ENCODE results near the gene TNFRSF18.

Gene TNFRSF18

DNA sequence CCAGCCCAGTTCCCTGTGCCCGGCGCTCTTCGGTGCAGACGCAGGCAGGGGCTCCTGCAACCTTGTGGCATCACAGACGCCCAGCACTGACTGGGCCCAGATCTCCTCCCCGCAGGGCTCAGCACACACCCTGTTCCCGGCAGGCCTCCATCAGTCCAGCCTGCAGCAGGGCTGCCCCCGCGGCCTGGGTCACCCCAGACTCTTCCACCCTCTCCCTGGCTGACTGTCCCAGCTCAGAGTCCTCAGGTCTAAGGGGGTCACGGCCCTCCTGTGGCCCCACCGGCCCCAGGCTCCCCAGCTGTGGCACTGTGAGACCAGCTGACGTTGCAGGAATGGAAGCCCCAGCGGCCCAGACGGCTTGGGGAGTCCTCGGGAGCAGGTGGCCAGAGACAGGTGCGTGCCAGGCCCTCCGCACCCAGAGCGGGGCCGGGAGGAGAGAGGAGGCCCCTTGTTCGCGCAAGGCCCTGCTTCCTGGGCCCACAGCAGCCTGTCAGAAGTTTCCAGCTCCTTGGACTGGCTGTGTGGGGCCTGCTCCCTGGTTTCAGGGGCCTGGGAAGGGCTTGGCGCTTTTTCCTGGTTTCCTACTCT, 29.9 kb upstream of the TNFRSF18 start:
- DNase-seq (no peak), ATAC-seq (ENCODE audit: insufficient read depth, low read depth) (no peak)
- Histone ChIP-seq H3K9me3 (ENCODE audit: insufficient read depth, low read length, severe bottlenecking) (no peaks in the 10 kb centered on the region), H3K27ac (ENCODE audit: low read length) (no peak overlapping the region), H3K27me3 (ENCODE audit: insufficient read depth, low read length, poor library complexity) (no peaks in the 10 kb centered on the region), H2AFZ (ENCODE audit: low read depth, low read length) (no peak overlapping the region), H4K20me1 (ENCODE audit: insufficient read depth, low read length) (peaks cover 44% of the 10 kb centered on the region), H3K4me1 (ENCODE audit: insufficient read depth, low read length) (peaks cover 24% of the 10 kb centered on the region), H3K4me2 (ENCODE audit: insufficient read depth, low read length) (no peak overlapping the region), H3K9ac (ENCODE audit: low read depth, low read length) (no peak overlapping the region), H3K4me3 (ENCODE audit: low read depth in 1 of 2, low read length in 2 of 2) (no peak overlapping the region), H3K79me2 (ENCODE audit: insufficient read depth, low read length) (peaks cover 34% of the 10 kb centered on the region), H3K36me3 (ENCODE audit: insufficient read depth, low read length) (peaks cover 29% of the 10 kb centered on the region)
- TF ChIP-seq, protein P1, sequence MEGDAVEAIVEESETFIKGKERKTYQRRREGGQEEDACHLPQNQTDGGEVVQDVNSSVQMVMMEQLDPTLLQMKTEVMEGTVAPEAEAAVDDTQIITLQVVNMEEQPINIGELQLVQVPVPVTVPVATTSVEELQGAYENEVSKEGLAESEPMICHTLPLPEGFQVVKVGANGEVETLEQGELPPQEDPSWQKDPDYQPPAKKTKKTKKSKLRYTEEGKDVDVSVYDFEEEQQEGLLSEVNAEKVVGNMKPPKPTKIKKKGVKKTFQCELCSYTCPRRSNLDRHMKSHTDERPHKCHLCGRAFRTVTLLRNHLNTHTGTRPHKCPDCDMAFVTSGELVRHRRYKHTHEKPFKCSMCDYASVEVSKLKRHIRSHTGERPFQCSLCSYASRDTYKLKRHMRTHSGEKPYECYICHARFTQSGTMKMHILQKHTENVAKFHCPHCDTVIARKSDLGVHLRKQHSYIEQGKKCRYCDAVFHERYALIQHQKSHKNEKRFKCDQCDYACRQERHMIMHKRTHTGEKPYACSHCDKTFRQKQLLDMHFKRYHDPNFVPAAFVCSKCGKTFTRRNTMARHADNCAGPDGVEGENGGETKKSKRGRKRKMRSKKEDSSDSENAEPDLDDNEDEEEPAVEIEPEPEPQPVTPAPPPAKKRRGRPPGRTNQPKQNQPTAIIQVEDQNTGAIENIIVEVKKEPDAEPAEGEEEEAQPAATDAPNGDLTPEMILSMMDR (IDR thresholded peaks at IDR 0.05; ENCODE audit: borderline replicate concordance, extremely low read depth, low read length, poor library complexity, severe bottlenecking): no peak
- no peak for TF ChIP-seq EZH2 (IDR thresholded peaks at IDR 0.05; ENCODE audit: borderline replicate concordance, low read depth, low read length, severe bottlenecking)

DNA sequence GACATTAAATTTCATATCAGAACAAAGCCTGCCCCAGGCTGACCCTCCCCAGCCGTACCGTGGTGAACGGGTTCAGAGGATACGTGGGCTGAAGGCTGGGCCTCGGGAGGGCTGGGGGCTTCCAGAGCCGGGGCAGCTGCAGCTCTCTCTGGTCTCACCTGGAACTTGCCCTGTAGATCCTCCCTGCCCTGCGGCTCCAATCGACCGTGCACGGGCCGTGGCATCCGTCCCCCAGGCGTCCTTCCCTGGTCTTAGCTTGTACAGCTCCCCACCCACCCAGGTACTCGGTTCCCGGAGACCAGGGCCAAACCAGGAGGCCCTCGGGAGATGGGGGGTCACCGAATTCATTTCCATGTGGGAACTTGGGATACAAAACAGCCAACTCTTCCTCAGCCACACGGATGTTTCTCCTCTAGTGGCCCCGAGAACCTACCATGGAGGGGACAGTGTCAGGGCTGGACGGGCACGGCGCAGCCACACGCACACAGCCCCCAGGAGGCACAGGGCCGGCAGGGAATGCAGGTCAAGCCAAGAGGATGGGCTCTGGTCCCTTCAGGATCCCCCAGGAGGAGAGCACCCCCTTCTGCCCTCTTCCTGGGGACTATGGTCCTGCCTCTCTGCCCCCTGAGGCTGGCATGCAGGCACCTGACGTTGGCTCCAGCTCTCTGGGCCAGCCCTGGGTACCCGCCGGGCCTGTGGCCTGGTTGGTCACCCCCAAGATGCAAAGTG, 28.8 kb upstream of the TNFRSF18 start:
- Histone ChIP-seq H3K4me3 (ENCODE audit: low read depth in 1 of 2, low read length in 2 of 2) (no peak overlapping the region), H2AFZ (ENCODE audit: low read depth, low read length) (no peak overlapping the region), H3K9me3 (ENCODE audit: insufficient read depth, low read length, severe bottlenecking) (no peaks in the 10 kb centered on the region), H3K27me3 (ENCODE audit: insufficient read depth, low read length, poor library complexity) (no peaks in the 10 kb centered on the region), H3K9ac (ENCODE audit: low read depth, low read length) (no peak overlapping the region), H3K4me2 (ENCODE audit: insufficient read depth, low read length) (no peak overlapping the region), H3K79me2 (ENCODE audit: insufficient read depth, low read length) (peaks cover 45% of the 10 kb centered on the region), H4K20me1 (ENCODE audit: insufficient read depth, low read length) (peaks cover 44% of the 10 kb centered on the region), H3K4me1 (ENCODE audit: insufficient read depth, low read length) (peaks cover 31% of the 10 kb centered on the region), H3K36me3 (ENCODE audit: insufficient read depth, low read length) (peaks cover 31% of the 10 kb centered on the region), H3K27ac (ENCODE audit: low read length) (no peak overlapping the region)
- TF ChIP-seq EZH2 (IDR thresholded peaks at IDR 0.05; ENCODE audit: borderline replicate concordance, low read depth, low read length, severe bottlenecking): no peak
- TF ChIP-seq, protein P1 (IDR thresholded peaks at IDR 0.05; ENCODE audit: borderline replicate concordance, extremely low read depth, low read length, poor library complexity, severe bottlenecking): no peak
- ATAC-seq (ENCODE audit: insufficient read depth, low read depth) (no peak), DNase-seq (no peak)

GRCh38 chr1:1234180-1234808, 27.9 kb upstream of the TNFRSF18 start:
- Histone ChIP-seq H3K9ac (ENCODE audit: low read depth, low read length) (peak overlapping the region; percentile 83), H3K9me3 (ENCODE audit: insufficient read depth, low read length, severe bottlenecking) (no peaks in the 10 kb centered on the region), H3K4me2 (ENCODE audit: insufficient read depth, low read length) (peak overlapping the region; percentile 99), H4K20me1 (ENCODE audit: insufficient read depth, low read length) (peaks cover 52% of the 10 kb centered on the region), H3K4me3 (ENCODE audit: low read depth in 1 of 2, low read length in 2 of 2) (0 out of 4 replicates have a peak overlapping the region, but pooled peaks of 1 of the 2 experiments have one; percentile 95), H3K27me3 (ENCODE audit: insufficient read depth, low read length, poor library complexity) (no peaks in the 10 kb centered on the region), H3K27ac (ENCODE audit: low read length) (no peak overlapping the region), H3K4me1 (ENCODE audit: insufficient read depth, low read length) (peaks cover 39% of the 10 kb centered on the region), H3K79me2 (ENCODE audit: insufficient read depth, low read length) (peaks cover 54% of the 10 kb centered on the region), H2AFZ (ENCODE audit: low read depth, low read length) (no peak overlapping the region), H3K36me3 (ENCODE audit: insufficient read depth, low read length) (peaks cover 40% of the 10 kb centered on the region)
- no peak for TF ChIP-seq EZH2 (IDR thresholded peaks at IDR 0.05; ENCODE audit: borderline replicate concordance, low read depth, low read length, severe bottlenecking)
- TF ChIP-seq, protein P1 (IDR thresholded peaks at IDR 0.05; ENCODE audit: borderline replicate concordance, extremely low read depth, low read length, poor library complexity, severe bottlenecking): no peak
- no peak for DNase-seq
- no peak for ATAC-seq (ENCODE audit: insufficient read depth, low read depth)
